ENCODE data around the gene TRIM65. TPM values are rescaled to one million over a fixed set of nuclear protein-coding genes. Genes with fewer than 3 reads are reported as not detected.
"Not testable (repeated sequence)": the region's sequence is repeated elsewhere in the genome, so short reads cannot be mapped to it uniquely, and the experiment has no call there.

TRIM65 gene
- total RNA-seq, 1 donor from 2014 or later, result 21.1 TPM

GRCh38 chr17:75856062-75856756, 40.5 kb downstream of the TRIM65 start:
- DNase-seq (ENCODE audit: low read depth), result no peak
- no peak for FAIRE-seq
- Histone ChIP-seq H3K36me3 (ENCODE audit: control insufficient read depth, insufficient read depth, low read length) (peaks cover 4% of the 10 kb centered on the region), H3K4me3 (ENCODE audit: low read depth, low read length) (peak overlapping the region; percentile 73), H3K27me3 (ENCODE audit: control insufficient read depth, insufficient read depth, low read length) (no peaks in the 10 kb centered on the region)
- no peak for TF ChIP-seq CTCF (IDR thresholded peaks at IDR 0.05; ENCODE audit: insufficient read depth, low read length, severe bottlenecking)

- no peaks in the 10 kb centered on the region for H3K27me3 ChIP-seq (ENCODE audit: control insufficient read depth, insufficient read depth, low read length)
- DNase-seq (ENCODE audit: low read depth) (peak; percentile 100), FAIRE-seq (peak; percentile 47)
- peak; percentile 29 for TF ChIP-seq CTCF (IDR thresholded peaks at IDR 0.05; ENCODE audit: insufficient read depth, low read length, severe bottlenecking)
- H3K4me3 ChIP-seq (ENCODE audit: low read depth, low read length), result peak within 1 kb of the TSS; percentile 73
- H3K36me3 ChIP-seq (ENCODE audit: control insufficient read depth, insufficient read depth, low read length), result peaks cover 8% of the 10 kb centered on the region
These were observed 41.3 kb downstream of the TRIM65 start, which contains the start of gene WBP2 for GRCh38 chr17:75855310-75856061. WBP2 (minus strand) TSS chr17:75855335; CDS start chr17:75855297, 38 bp downstream.

GRCh38 chr17:75854881-75855309, 41.9 kb downstream of the TRIM65 start:
- TF ChIP-seq CTCF (IDR thresholded peaks at IDR 0.05; ENCODE audit: insufficient read depth, low read length, severe bottlenecking), result no peak
- peaks cover 9% of the 10 kb centered on the region for H3K36me3 ChIP-seq (ENCODE audit: control insufficient read depth, insufficient read depth, low read length)

GRCh38 chr17:75854101-75854748, 42.5 kb downstream of the TRIM65 start:
- no peak for FAIRE-seq
- peak; percentile 69 for DNase-seq (ENCODE audit: low read depth)
- TF ChIP-seq CTCF (IDR thresholded peaks at IDR 0.05; ENCODE audit: insufficient read depth, low read length, severe bottlenecking), result no peak
- no peaks in the 10 kb centered on the region for H3K27me3 ChIP-seq (ENCODE audit: control insufficient read depth, insufficient read depth, low read length)
- H3K4me3 ChIP-seq (ENCODE audit: low read depth, low read length), result peak overlapping the region; percentile 73
- peaks cover 15% of the 10 kb centered on the region for H3K36me3 ChIP-seq (ENCODE audit: control insufficient read depth, insufficient read depth, low read length)

More at GRCh38 chr17:75854881-75855309, 41.9 kb downstream of the TRIM65 start:
- FAIRE-seq (no peak), DNase-seq (ENCODE audit: low read depth) (no peak)
- Histone ChIP-seq H3K27me3 (ENCODE audit: control insufficient read depth, insufficient read depth, low read length) (no peaks in the 10 kb centered on the region), H3K4me3 (ENCODE audit: low read depth, low read length) (peak overlapping the region; percentile 73)

- FAIRE-seq (no peak), DNase-seq (ENCODE audit: low read depth) (peak; percentile 22)
- Histone ChIP-seq H3K36me3 (ENCODE audit: control insufficient read depth, insufficient read depth, low read length) (peaks cover 19% of the 10 kb centered on the region), H3K4me3 (ENCODE audit: low read depth, low read length) (no peak overlapping the region), H3K27me3 (ENCODE audit: control insufficient read depth, insufficient read depth, low read length) (no peaks in the 10 kb centered on the region)
- TF ChIP-seq CTCF (IDR thresholded peaks at IDR 0.05; ENCODE audit: insufficient read depth, low read length, severe bottlenecking), result no peak
These were observed 43.3 kb downstream of the TRIM65 start for GRCh38 chr17:75853433-75853832.

GRCh38 chr17:75851693-75851991, 45.1 kb downstream of the TRIM65 start:
- not testable (repeated sequence) for H3K27me3 ChIP-seq (ENCODE audit: control insufficient read depth, insufficient read depth, low read length); DNase-seq (ENCODE audit: low read depth); FAIRE-seq; H3K4me3 ChIP-seq (ENCODE audit: low read depth, low read length)
- peaks cover 30% of the 10 kb centered on the region for H3K36me3 ChIP-seq (ENCODE audit: control insufficient read depth, insufficient read depth, low read length)
